GM23338 (cell line): ENCODE measurements around the gene SNAPC2. TPM values are rescaled to one million over a fixed set of nuclear protein-coding genes. Genes with fewer than 3 reads are reported as not detected.

Experiments
- ATAC-seq: fragments of 200-7000 bp; cut with Tn5 transposase; 3 replicates; pipeline ENCODE4 v1.9.1; 2020
- DNase-seq: peaks from one replicate; pipeline ENCODE4 v3.0.0-alpha.2; 2015; ENCODE audit warnings: low spot score
- H2AFZ ChIP-seq: fragments of 200-600 bp; sonication (generic); 2 replicates; pipeline ENCODE4 v1.8.0; 2016; ENCODE audit warnings: antibody characterized with exemption, mild to moderate bottlenecking, moderate library complexity
- H3F3A ChIP-seq: fragments of 200-600 bp; sonication (generic); replicated peaks from 2 replicates; pipeline ENCODE4 v1.8.0; 2017; ENCODE audit warnings: antibody characterized with exemption, mixed run types, low read depth
- H3K27ac ChIP-seq: fragments of 200-600 bp; sonication (generic); 2 replicates; pipeline ENCODE4 v1.6.1; 2016; ENCODE audit warnings: low read depth
- H3K27me3 ChIP-seq: fragments of 200-600 bp; sonication (generic); 2 replicates; pipeline ENCODE4 v1.8.0; 2016; ENCODE audit warnings: mild to moderate bottlenecking, mixed run types, moderate library complexity; ENCODE audit not compliant: insufficient read depth
- H3K36me3 ChIP-seq: fragments of 200-600 bp; sonication (generic); 2 replicates; pipeline ENCODE4 v1.8.0; 2016; ENCODE audit warnings: mild to moderate bottlenecking; ENCODE audit not compliant: insufficient read depth
- H3K4me1 ChIP-seq: fragments of 200-600 bp; sonication (generic); 2 replicates; pipeline ENCODE4 v1.8.0; 2016; ENCODE audit warnings: mild to moderate bottlenecking, moderate library complexity; ENCODE audit not compliant: insufficient read depth
- H3K4me2 ChIP-seq: fragments of 200-600 bp; sonication (generic); 2 replicates; pipeline ENCODE4 v1.7.1; 2017; ENCODE audit warnings: mixed run types
- H3K4me3 ChIP-seq: fragments of 200-600 bp; sonication (generic); 2 replicates; pipeline ENCODE4 v1.6.1; 2016; ENCODE audit warnings: mixed run types
- H3K79me2 ChIP-seq: fragments of 200-600 bp; sonication (generic); replicated peaks from 2 replicates; pipeline ENCODE4 v1.8.0; 2017; ENCODE audit warnings: mild to moderate bottlenecking; ENCODE audit not compliant: insufficient read depth
- H3K9me2 ChIP-seq: fragments of 200-600 bp; sonication (generic); 2 replicates; pipeline ENCODE4 v1.8.0; 2017; ENCODE audit not compliant: insufficient read depth
- H4K20me1 ChIP-seq: fragments of 200-600 bp; sonication (generic); replicated peaks from 2 replicates; pipeline ENCODE4 v1.8.0; 2017; ENCODE audit warnings: mild to moderate bottlenecking; ENCODE audit not compliant: insufficient read depth
- H3K27ac Mint-ChIP-seq: 2 replicates; pipeline ENCODE4 v1.8.0; 2020; ENCODE audit warnings: inconsistent platforms, mild to moderate bottlenecking, moderate library complexity, mixed read lengths
- H3K27me3 Mint-ChIP-seq: 3 replicates; pipeline ENCODE4 v1.8.0; 2022; ENCODE audit warnings: low read depth, mild to moderate bottlenecking, moderate library complexity, mixed read lengths, inconsistent platforms; ENCODE audit not compliant: insufficient read depth, poor library complexity
- H3K36me3 Mint-ChIP-seq: 3 replicates; pipeline ENCODE4 v1.8.0; 2021; ENCODE audit warnings: low read depth, mild to moderate bottlenecking, inconsistent platforms, moderate library complexity, mixed read lengths
- H3K4me1 Mint-ChIP-seq: 3 replicates; pipeline ENCODE4 v1.8.0; 2020; ENCODE audit warnings: mild to moderate bottlenecking, inconsistent platforms, mixed read lengths
- H3K4me3 Mint-ChIP-seq: 3 replicates; pipeline ENCODE4 v1.8.0; 2021; ENCODE audit warnings: moderate library complexity, mild to moderate bottlenecking, inconsistent platforms, mixed read lengths
- H3K9me3 Mint-ChIP-seq: 3 replicates; pipeline ENCODE4 v1.8.0; 2020; ENCODE audit warnings: moderate library complexity, mild to moderate bottlenecking, inconsistent platforms, mixed read lengths
- CREB1 ChIP-seq: fragments of 250-450 bp; sonication (Bioruptor Pico); IDR thresholded peaks from 2 replicates; pipeline ENCODE4 v1.5.0; 2020; ENCODE audit warnings: low read depth, mild to moderate bottlenecking, moderate library complexity
- CTCF ChIP-seq, 2 experiments: fragments of 200-600 bp in 1 of 2; sonication (generic) in 1 of 2; conservative IDR thresholded peaks; 2 replicates each; pipeline versions ENCODE4 v1.5.1 to v1.6.1; 2016 to 2017; ENCODE audit warnings: antibody characterized with exemption in 2 of 2, low read depth in 2 of 2, mild to moderate bottlenecking in 2 of 2, moderate library complexity in 1 of 2
- ETS1 ChIP-seq: IDR thresholded peaks from 2 replicates; pipeline ENCODE4 v1.6.1; 2016; ENCODE audit warnings: antibody characterized with exemption
- EZH2 ChIP-seq: fragments of 200-600 bp; sonication (generic); IDR thresholded peaks from one replicate; pipeline ENCODE4 v1.8.0; 2017; ENCODE audit warnings: antibody characterized with exemption, mild to moderate bottlenecking, low read depth; ENCODE audit not compliant: unreplicated experiment
- EZH2phosphoT487 ChIP-seq: fragments of 200-600 bp; sonication (generic); IDR thresholded peaks from one replicate; pipeline ENCODE4 v1.8.1; 2018; ENCODE audit warnings: antibody characterized with exemption; ENCODE audit not compliant: unreplicated experiment
- JUNB ChIP-seq: IDR thresholded peaks from one replicate; pipeline ENCODE4 v1.6.1; 2016; ENCODE audit warnings: antibody characterized with exemption; ENCODE audit not compliant: unreplicated experiment
- NANOG ChIP-seq: IDR thresholded peaks from 2 replicates; pipeline ENCODE4 v1.6.1; 2016; ENCODE audit warnings: antibody characterized with exemption, borderline replicate concordance
- POLR2AphosphoS5 ChIP-seq: IDR thresholded peaks from 2 replicates; pipeline ENCODE4 v1.6.1; 2016; ENCODE audit warnings: antibody characterized with exemption, low read depth
- REST ChIP-seq: IDR thresholded peaks from one replicate; pipeline ENCODE4 v1.6.1; 2018; ENCODE audit warnings: antibody characterized with exemption; ENCODE audit not compliant: unreplicated experiment
- STAT1 ChIP-seq: IDR thresholded peaks from one replicate; pipeline ENCODE4 v1.6.1; 2016; ENCODE audit warnings: antibody characterized with exemption; ENCODE audit not compliant: unreplicated experiment
- ZNF114 ChIP-seq: fragments of 250-450 bp; sonication (Bioruptor Pico); IDR thresholded peaks from 2 replicates; pipeline ENCODE4 v1.5.0; 2020; ENCODE audit warnings: mild to moderate bottlenecking, moderate library complexity
- ZNF331 ChIP-seq: fragments of 250-450 bp; sonication (Bioruptor Pico); IDR thresholded peaks from 2 replicates; pipeline ENCODE4 v1.5.0; 2020; ENCODE audit warnings: low read depth, mild to moderate bottlenecking, moderate library complexity
- ZNF462 ChIP-seq: fragments of 250-450 bp; sonication (Bioruptor Pico); IDR thresholded peaks from 2 replicates; pipeline ENCODE4 v1.5.0; 2020; ENCODE audit warnings: mild to moderate bottlenecking, moderate library complexity
- polyA plus RNA-seq: library from polyadenylated mRNA; unstranded; fragments of >200 nt; fragmentation: Nextera tagmentation; extraction: Ambion mirVana; gene quantifications from 2 replicates; pipeline ENCODE4 v1.2.1, GENCODE V29; 2016
- total RNA-seq: library from RNA; depleted of rRNA; stranded (reverse); fragments of >200 nt; shearing (Covaris generic); gene quantifications from 2 replicates; pipeline ENCODE4 v1.2.3, GENCODE V29; 2014

SNAPC2 gene
- total and polyA plus RNA-seq, 2 experiments from 2014 or later: 17.1 to 25.1 TPM

GRCh38 chr19:7961920-7962626 lies 41.9 kb downstream of the SNAPC2 start:
- Histone ChIP-seq H2AFZ (no peak overlapping the region), H3K79me2 (no peaks in the 10 kb centered on the region; the same call in 1 of the 2 replicates), H3K4me2 (no peak overlapping the region), H3K4me1 (no peaks in the 10 kb centered on the region), H3K4me3 (no peak overlapping the region), H3K27me3 (no peaks in the 10 kb centered on the region), H3F3A (peaks cover 38% of the 10 kb centered on the region), H4K20me1 (peaks cover 31% of the 10 kb centered on the region; the same call in 1 of the 2 replicates), H3K9me2 (no peaks in the 10 kb centered on the region), H3K27ac (0 out of 2 replicates have a peak overlapping the region, but pooled peaks have one; percentile 8), H3K36me3 (peaks cover 31% of the 10 kb centered on the region)
- ATAC-seq (no peak), DNase-seq (no peak)
- no peak overlapping the region for H3K27ac Mint-ChIP-seq
- H3K4me1 Mint-ChIP-seq: peaks cover 8% of the 10 kb centered on the region; the same call in 2 of the 3 replicates
- H3K36me3 Mint-ChIP-seq: peaks cover 52% of the 10 kb centered on the region
- no peak for TF ChIP-seq ETS1
- TF ChIP-seq ZNF462 (CRISPR knock-in tag): no peak
- TF ChIP-seq ZNF331 (CRISPR knock-in tag): no peak
- TF ChIP-seq ZNF114 (CRISPR knock-in tag): no peak
- TF ChIP-seq CREB1 (CRISPR knock-in tag): no peak
- TF ChIP-seq CTCF (conservative IDR thresholded peaks at IDR 0.05; ENCODE audit: low read depth in 2 of 2): no peak
- TF ChIP-seq STAT1: no peak
- no peak for TF ChIP-seq EZH2
- no peak for TF ChIP-seq NANOG
- no peak for TF ChIP-seq REST
- no peak for TF ChIP-seq EZH2phosphoT487
- no peak for TF ChIP-seq POLR2AphosphoS5
- TF ChIP-seq JUNB: no peak
- H3K4me3 Mint-ChIP-seq: no peak overlapping the region; the same call in 2 of the 3 replicates
- peaks cover 12% of the 10 kb centered on the region for H3K27me3 Mint-ChIP-seq
- no peaks in the 10 kb centered on the region for H3K9me3 Mint-ChIP-seq
